ENCODE data around the gene CDH18.

The CDH18 gene

GRCh38 chr5:19554524-19554923, 433.5 kb downstream of the CDH18 start:
- peak; percentile 31 for TF ChIP-seq CTCF (IDR thresholded peaks at IDR 0.05)

- TF ChIP-seq CTCF (IDR thresholded peaks at IDR 0.05) = no peak
These were observed 440.4 kb downstream of the CDH18 start for GRCh38 chr5:19547640-19548039.

GRCh38 chr5:19546521-19546920, 441.5 kb downstream of the CDH18 start:
- TF ChIP-seq CTCF (IDR thresholded peaks at IDR 0.05) = no peak

- peak; percentile 25; the same call in 1 of the 2 replicates for TF ChIP-seq CTCF (IDR thresholded peaks at IDR 0.05)
These were observed 449.4 kb downstream of the CDH18 start for GRCh38 chr5:19538607-19539006.

GRCh38 chr5:19536387-19536786, 451.6 kb downstream of the CDH18 start:
- TF ChIP-seq CTCF (IDR thresholded peaks at IDR 0.05) = no peak

- TF ChIP-seq CTCF (IDR thresholded peaks at IDR 0.05) = no peak
These were observed 453.2 kb downstream of the CDH18 start for GRCh38 chr5:19534751-19535150.

- TF ChIP-seq CTCF (IDR thresholded peaks at IDR 0.05) = no peak
These were observed 455.1 kb downstream of the CDH18 start for GRCh38 chr5:19532936-19533335.

GRCh38 chr5:19531374-19531952, 456.5 kb downstream of the CDH18 start:
- no peak for TF ChIP-seq CTCF (IDR thresholded peaks at IDR 0.05)

All from LNCAP (cell line).